Neural cell (in vitro differentiated cells): Measurements from ENCODE around the gene CFAP100. TPM values are rescaled to one million over a fixed set of nuclear protein-coding genes. Genes with fewer than 3 reads are reported as not detected.

Source experiments
- H2AFZ ChIP-seq: fragments of 200-600, 300-800 bp; sonication (generic), shearing (Covaris generic); 2 replicates; pipeline ENCODE4 v1.6.0; 2014; ENCODE audit warnings: low read depth, mild to moderate bottlenecking, antibody characterized with exemption, low read length, moderate library complexity
- H3F3A ChIP-seq: fragments of 200-600 bp; shearing (Covaris generic); 2 replicates; pipeline ENCODE4 v1.6.1; 2016; ENCODE audit warnings: mild to moderate bottlenecking, moderate library complexity, mixed read lengths, antibody characterized with exemption, low read length; ENCODE audit not compliant: insufficient read depth, poor library complexity, severe bottlenecking
- H3K27ac ChIP-seq: fragments of 200-600, 300-800 bp; sonication (generic), shearing (Covaris generic); 2 replicates; pipeline ENCODE4 v1.5.1; 2014; ENCODE audit warnings: mild to moderate bottlenecking, low read length, moderate library complexity
- H3K27me3 ChIP-seq: fragments of 300-800, 200-600 bp; sonication (generic), shearing (Covaris generic); 2 replicates; pipeline ENCODE4 v1.6.0; 2014; ENCODE audit warnings: mild to moderate bottlenecking, low read depth, low read length, moderate library complexity; ENCODE audit not compliant: insufficient read depth
- H3K36me3 ChIP-seq: fragments of 300-800, 200-600 bp; sonication (generic), shearing (Covaris generic); 2 replicates; pipeline ENCODE4 v1.5.1; 2014; ENCODE audit warnings: mild to moderate bottlenecking, antibody characterized with exemption, low read length, moderate library complexity; ENCODE audit not compliant: insufficient read depth
- H3K4me2 ChIP-seq: fragments of 300-800, 200-600 bp; sonication (generic), shearing (Covaris generic); 2 replicates; pipeline ENCODE4 v1.6.0; 2014; ENCODE audit warnings: mild to moderate bottlenecking, low read length
- H3K4me3 ChIP-seq: fragments of 300-800, 200-600 bp; sonication (generic), shearing (Covaris generic); 2 replicates; pipeline ENCODE4 v1.5.1; 2014; ENCODE audit warnings: mild to moderate bottlenecking, low read length, moderate library complexity
- H3K79me2 ChIP-seq: fragments of 200-600 bp; shearing (Covaris generic); replicated peaks from 2 replicates; pipeline ENCODE4 v1.6.0; 2014; ENCODE audit warnings: mild to moderate bottlenecking, low read length, moderate library complexity; ENCODE audit not compliant: insufficient read depth
- H3K9ac ChIP-seq: fragments of 300-800, 200-600 bp; sonication (generic), shearing (Covaris generic); 2 replicates; pipeline ENCODE4 v1.6.1; 2016; ENCODE audit warnings: mild to moderate bottlenecking, low read length, mixed read lengths
- H3K9me2 ChIP-seq: fragments of 200-600 bp; shearing (Covaris generic); 2 replicates; pipeline ENCODE4 v1.6.1; 2016; ENCODE audit warnings: mild to moderate bottlenecking, low read length, mixed read lengths; ENCODE audit not compliant: insufficient read depth
- H3K9me3 ChIP-seq: fragments of 200-600, 300-800 bp; sonication (generic), shearing (Covaris generic); 2 replicates; pipeline ENCODE4 v1.6.1; 2016; ENCODE audit warnings: mild to moderate bottlenecking, mixed run types, low read length, moderate library complexity, mixed read lengths
- H4K20me1 ChIP-seq: fragments of 200-600 bp; shearing (Covaris generic); 2 replicates; pipeline ENCODE4 v1.6.1; 2016; ENCODE audit warnings: mild to moderate bottlenecking, mixed run types; ENCODE audit not compliant: insufficient read depth
- EP300 ChIP-seq: fragments of 450-650 bp; conservative IDR thresholded peaks from 2 replicates; pipeline ENCODE4 v1.6.1; 2014; ENCODE audit warnings: antibody characterized with exemption, mild to moderate bottlenecking, moderate library complexity; ENCODE audit not compliant: poor library complexity, severe bottlenecking
- EZH2 ChIP-seq: fragments of 200-600, 300-800 bp; shearing (Covaris generic), sonication (generic); IDR thresholded peaks from 2 replicates; pipeline ENCODE4 v1.6.1; 2014; ENCODE audit warnings: antibody characterized with exemption, low read length, borderline replicate concordance, mild to moderate bottlenecking; ENCODE audit not compliant: insufficient read depth, poor library complexity, severe bottlenecking
- MXI1 ChIP-seq: fragments of 450-650 bp; conservative IDR thresholded peaks from 2 replicates; pipeline ENCODE4 v1.6.1; 2014; ENCODE audit warnings: antibody characterized with exemption, mild to moderate bottlenecking; ENCODE audit not compliant: poor library complexity, severe bottlenecking
- POLR2AphosphoS5 ChIP-seq: IDR thresholded peaks from 2 replicates; pipeline ENCODE4 v1.6.1; 2012
- RAD21 ChIP-seq: fragments of 450-650 bp; conservative IDR thresholded peaks from 2 replicates; pipeline ENCODE4 v1.6.1; 2014; ENCODE audit warnings: antibody characterized with exemption, mild to moderate bottlenecking, moderate library complexity
- SMC3 ChIP-seq: fragments of 450-650 bp; conservative IDR thresholded peaks from 2 replicates; pipeline ENCODE4 v1.6.1; 2014; ENCODE audit warnings: antibody characterized with exemption, mild to moderate bottlenecking, moderate library complexity; ENCODE audit not compliant: poor library complexity
- TAF1 ChIP-seq: IDR thresholded peaks from 2 replicates; pipeline ENCODE4 v1.6.1; 2012; ENCODE audit warnings: low read depth
- polyA plus RNA-seq: library from polyadenylated mRNA; depleted of rRNA; stranded (reverse); fragments of >200 nt; gene quantifications from 2 replicates; pipeline ENCODE4 v1.2.3, GENCODE V29; 2014
- TF ChIP-seq, protein P1 (sequence below): fragments of 450-650 bp; IDR thresholded peaks from 2 replicates; pipeline ENCODE4 v1.5.1; 2014; ENCODE audit warnings: antibody characterized with exemption, mild to moderate bottlenecking, moderate library complexity; ENCODE audit not compliant: poor library complexity, severe bottlenecking
- TF ChIP-seq, protein P2 (sequence below): IDR thresholded peaks from 2 replicates; pipeline ENCODE4 v1.6.1; 2012; ENCODE audit warnings: borderline replicate concordance

CFAP100 gene
- polyA plus RNA-seq, 1 donor from 2014 or later = not detected

DNA sequence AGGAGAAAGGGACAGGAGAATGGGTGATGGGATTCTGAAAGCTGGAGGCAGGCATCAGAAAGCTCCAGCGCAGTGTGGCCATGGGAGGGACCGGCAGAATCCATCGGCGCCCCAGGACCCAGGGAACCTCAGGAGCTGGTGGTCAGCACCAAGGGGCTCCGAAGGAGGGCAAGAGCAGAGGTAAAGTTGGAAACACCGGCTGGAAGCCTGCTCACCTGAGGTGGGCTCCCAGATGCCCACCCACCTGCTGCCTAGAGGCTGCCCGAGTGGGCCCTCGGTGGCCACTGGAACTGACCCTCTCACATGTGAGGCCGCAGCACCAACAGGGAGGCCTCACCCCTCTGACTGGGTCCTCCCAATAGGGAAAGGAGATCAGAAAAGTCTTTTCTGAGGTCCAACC, 91.2 kb downstream of the CFAP100 start:
- Histone ChIP-seq H3F3A (no peaks in the 10 kb centered on the region), H3K9me2 (no peaks in the 10 kb centered on the region), H3K79me2 (no peaks in the 10 kb centered on the region), H3K4me2 (no peak overlapping the region), H2AFZ (no peak overlapping the region), H3K27me3 (no peaks in the 10 kb centered on the region), H4K20me1 (no peaks in the 10 kb centered on the region), H3K4me3 (no peak overlapping the region), H3K9ac (no peak overlapping the region), H3K36me3 (no peaks in the 10 kb centered on the region), H3K9me3 (no peaks in the 10 kb centered on the region), H3K27ac (no peak overlapping the region)
- TF ChIP-seq, protein P1, sequence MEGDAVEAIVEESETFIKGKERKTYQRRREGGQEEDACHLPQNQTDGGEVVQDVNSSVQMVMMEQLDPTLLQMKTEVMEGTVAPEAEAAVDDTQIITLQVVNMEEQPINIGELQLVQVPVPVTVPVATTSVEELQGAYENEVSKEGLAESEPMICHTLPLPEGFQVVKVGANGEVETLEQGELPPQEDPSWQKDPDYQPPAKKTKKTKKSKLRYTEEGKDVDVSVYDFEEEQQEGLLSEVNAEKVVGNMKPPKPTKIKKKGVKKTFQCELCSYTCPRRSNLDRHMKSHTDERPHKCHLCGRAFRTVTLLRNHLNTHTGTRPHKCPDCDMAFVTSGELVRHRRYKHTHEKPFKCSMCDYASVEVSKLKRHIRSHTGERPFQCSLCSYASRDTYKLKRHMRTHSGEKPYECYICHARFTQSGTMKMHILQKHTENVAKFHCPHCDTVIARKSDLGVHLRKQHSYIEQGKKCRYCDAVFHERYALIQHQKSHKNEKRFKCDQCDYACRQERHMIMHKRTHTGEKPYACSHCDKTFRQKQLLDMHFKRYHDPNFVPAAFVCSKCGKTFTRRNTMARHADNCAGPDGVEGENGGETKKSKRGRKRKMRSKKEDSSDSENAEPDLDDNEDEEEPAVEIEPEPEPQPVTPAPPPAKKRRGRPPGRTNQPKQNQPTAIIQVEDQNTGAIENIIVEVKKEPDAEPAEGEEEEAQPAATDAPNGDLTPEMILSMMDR = no peak
- TF ChIP-seq TAF1 (no peak), EZH2 (no peak), RAD21 (no peak), MXI1 (no peak), SMC3 (no peak), EP300 (no peak), POLR2AphosphoS5 (no peak)
- TF ChIP-seq, protein P2, sequence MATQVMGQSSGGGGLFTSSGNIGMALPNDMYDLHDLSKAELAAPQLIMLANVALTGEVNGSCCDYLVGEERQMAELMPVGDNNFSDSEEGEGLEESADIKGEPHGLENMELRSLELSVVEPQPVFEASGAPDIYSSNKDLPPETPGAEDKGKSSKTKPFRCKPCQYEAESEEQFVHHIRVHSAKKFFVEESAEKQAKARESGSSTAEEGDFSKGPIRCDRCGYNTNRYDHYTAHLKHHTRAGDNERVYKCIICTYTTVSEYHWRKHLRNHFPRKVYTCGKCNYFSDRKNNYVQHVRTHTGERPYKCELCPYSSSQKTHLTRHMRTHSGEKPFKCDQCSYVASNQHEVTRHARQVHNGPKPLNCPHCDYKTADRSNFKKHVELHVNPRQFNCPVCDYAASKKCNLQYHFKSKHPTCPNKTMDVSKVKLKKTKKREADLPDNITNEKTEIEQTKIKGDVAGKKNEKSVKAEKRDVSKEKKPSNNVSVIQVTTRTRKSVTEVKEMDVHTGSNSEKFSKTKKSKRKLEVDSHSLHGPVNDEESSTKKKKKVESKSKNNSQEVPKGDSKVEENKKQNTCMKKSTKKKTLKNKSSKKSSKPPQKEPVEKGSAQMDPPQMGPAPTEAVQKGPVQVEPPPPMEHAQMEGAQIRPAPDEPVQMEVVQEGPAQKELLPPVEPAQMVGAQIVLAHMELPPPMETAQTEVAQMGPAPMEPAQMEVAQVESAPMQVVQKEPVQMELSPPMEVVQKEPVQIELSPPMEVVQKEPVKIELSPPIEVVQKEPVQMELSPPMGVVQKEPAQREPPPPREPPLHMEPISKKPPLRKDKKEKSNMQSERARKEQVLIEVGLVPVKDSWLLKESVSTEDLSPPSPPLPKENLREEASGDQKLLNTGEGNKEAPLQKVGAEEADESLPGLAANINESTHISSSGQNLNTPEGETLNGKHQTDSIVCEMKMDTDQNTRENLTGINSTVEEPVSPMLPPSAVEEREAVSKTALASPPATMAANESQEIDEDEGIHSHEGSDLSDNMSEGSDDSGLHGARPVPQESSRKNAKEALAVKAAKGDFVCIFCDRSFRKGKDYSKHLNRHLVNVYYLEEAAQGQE = no peak

Other genes with a start within 250 kb of the CFAP100 start
- gene ALDH1L1, start 214.3 kb upstream of the CFAP100 start, polyA plus RNA-seq = not detected in 2 replicates
- 0.46 TPM in 1 of 2 replicates, not detected in the other for gene KLF15, start 37.5 kb upstream of the CFAP100 start, polyA plus RNA-seq
- gene ZXDC, start 81.0 kb downstream of the CFAP100 start, polyA plus RNA-seq = 22.2 and 26.5 TPM in 2 replicates
- gene UROC1, start 122.9 kb downstream of the CFAP100 start, polyA plus RNA-seq = not detected in 2 replicates
- not detected in 2 replicates for gene CHST13, start 129.2 kb downstream of the CFAP100 start, polyA plus RNA-seq
- gene C3orf22, start 164.0 kb downstream of the CFAP100 start, polyA plus RNA-seq = not detected in 2 replicates